Measurements from ENCODE around the gene ADTRP. TPM values are rescaled to one million over a fixed set of nuclear protein-coding genes. Genes with fewer than 3 reads are reported as not detected.

ADTRP gene
- total and polyA plus RNA-seq, 2 donors (not counting 1 experiment from before 2014, with no cell fraction given): 0.18 to 1.2 TPM

- H3K27me3 Mint-ChIP-seq: peaks cover 3% of the 10 kb centered on the region
- DNase-seq (no peak), ATAC-seq (ENCODE audit: low read depth) (no peak)
- no peak overlapping the region for H3K4me3 ChIP-seq (ENCODE audit: control extremely low read depth in 1 of 5, extremely low read depth in 1 of 5, insufficient read depth in 1 of 5, low read depth in 2 of 5, low read length in 4 of 5)
- H3K4me2 ChIP-seq (replicated peaks; ENCODE audit: low read depth, low read length, poor library complexity, severe bottlenecking): no peak overlapping the region
- no peaks in the 10 kb centered on the region for H4K20me1 ChIP-seq (ENCODE audit: control insufficient read depth, insufficient read depth, low read length, poor library complexity, severe bottlenecking)
- POLR2A ChIA-PET: no interaction called here
- TF ChIP-seq EZH2 (IDR thresholded peaks at IDR 0.05; ENCODE audit: borderline replicate concordance, insufficient read depth, low read depth, low read length, poor library complexity, severe bottlenecking) (no peak), CTCF (IDR thresholded peaks at IDR 0.05) (no peak)
- H3K9me3 ChIP-seq (ENCODE audit: control extremely low read depth in 1 of 3, control insufficient read depth in 2 of 3, insufficient read depth in 1 of 3, low read length in 2 of 3): no peaks in the 10 kb centered on the region
- no peaks in the 10 kb centered on the region for H3K36me3 ChIP-seq (replicated peaks in 1 of 2; ENCODE audit: control extremely low read depth in 1 of 2, control insufficient read depth in 1 of 2, extremely low read depth in 1 of 2, insufficient read depth in 2 of 2, low read length in 1 of 2)
- no peak overlapping the region for H3K27ac ChIP-seq (ENCODE audit: low read length in 2 of 2)
- H3K9ac ChIP-seq (ENCODE audit: low read length): no peak overlapping the region
- no peak overlapping the region for H3K27ac Mint-ChIP-seq
- H3K4me1 Mint-ChIP-seq: no peaks in the 10 kb centered on the region
- no peaks in the 10 kb centered on the region for H3K9me3 Mint-ChIP-seq (ENCODE audit: insufficient read depth)
- WGBS (ENCODE audit: insufficient coverage): no CpG with 5 or more reads among the region's 4 CpGs
- intact Hi-C loops (cut with micrococcal nuclease): no loop called here
- H2AFZ ChIP-seq (ENCODE audit: insufficient read depth, low read depth, low read length, poor library complexity, severe bottlenecking): no peak overlapping the region
- no peaks in the 10 kb centered on the region for H3K27me3 ChIP-seq (replicated peaks in 1 of 4; ENCODE audit: control extremely low read depth in 1 of 4, control insufficient read depth in 3 of 4, insufficient read depth in 4 of 4, low read length in 3 of 4)
- CTCF ChIA-PET: interaction anchor here (1.3 to 2.1 kb wide), 2 partner anchors 11 to 418 kb away, joined by 3 to 8 read pairs; no protein-coding TSS in a partner anchor
- H3K4me1 ChIP-seq (ENCODE audit: control insufficient read depth in 2 of 2, insufficient read depth in 2 of 2, low read length in 2 of 2): no peaks in the 10 kb centered on the region
- no peak overlapping the region for H3K4me3 Mint-ChIP-seq
- no peaks in the 10 kb centered on the region for H3K79me2 ChIP-seq (ENCODE audit: control insufficient read depth, insufficient read depth, low read length)
These were observed 36.2 kb upstream of the ADTRP start for GRCh38 chr6:11814819-11815218.

- DNase-seq (no peak), ATAC-seq (ENCODE audit: low read depth) (no peak)
- no peaks in the 10 kb centered on the region for H3K9me3 ChIP-seq (ENCODE audit: control extremely low read depth in 1 of 3, control insufficient read depth in 2 of 3, insufficient read depth in 1 of 3, low read length in 2 of 3)
- no peaks in the 10 kb centered on the region for H3K36me3 ChIP-seq (replicated peaks in 1 of 2; ENCODE audit: control extremely low read depth in 1 of 2, control insufficient read depth in 1 of 2, extremely low read depth in 1 of 2, insufficient read depth in 2 of 2, low read length in 1 of 2)
- Mint-ChIP-seq H3K9me3 (ENCODE audit: insufficient read depth) (no peaks in the 10 kb centered on the region), H3K4me3 (no peak overlapping the region), H3K27me3 (peaks cover 3% of the 10 kb centered on the region), H3K4me1 (no peaks in the 10 kb centered on the region), H3K27ac (no peak overlapping the region)
- no peak overlapping the region for H3K9ac ChIP-seq (ENCODE audit: low read length)
- POLR2A ChIA-PET: no interaction called here
- H4K20me1 ChIP-seq (ENCODE audit: control insufficient read depth, insufficient read depth, low read length, poor library complexity, severe bottlenecking): no peaks in the 10 kb centered on the region
- CTCF ChIA-PET: interaction anchor here (0.6 to 2.1 kb wide), 4 partner anchors 11 to 883 kb away, joined by 3 to 8 read pairs (median 3); no protein-coding TSS in a partner anchor
- no peak for TF ChIP-seq CTCF (IDR thresholded peaks at IDR 0.05)
- no peak for TF ChIP-seq EZH2 (IDR thresholded peaks at IDR 0.05; ENCODE audit: borderline replicate concordance, insufficient read depth, low read depth, low read length, poor library complexity, severe bottlenecking)
- 100% methylated on average over 2 of the region's 2 CpGs for WGBS (ENCODE audit: insufficient coverage)
- no peaks in the 10 kb centered on the region for H3K4me1 ChIP-seq (ENCODE audit: control insufficient read depth in 2 of 2, insufficient read depth in 2 of 2, low read length in 2 of 2)
- H3K27me3 ChIP-seq (replicated peaks in 1 of 4; ENCODE audit: control extremely low read depth in 1 of 4, control insufficient read depth in 3 of 4, insufficient read depth in 4 of 4, low read length in 3 of 4): no peaks in the 10 kb centered on the region
- no peak overlapping the region for H3K4me2 ChIP-seq (replicated peaks; ENCODE audit: low read depth, low read length, poor library complexity, severe bottlenecking)
- H3K79me2 ChIP-seq (ENCODE audit: control insufficient read depth, insufficient read depth, low read length): no peaks in the 10 kb centered on the region
- H2AFZ ChIP-seq (ENCODE audit: insufficient read depth, low read depth, low read length, poor library complexity, severe bottlenecking): no peak overlapping the region
- H3K4me3 ChIP-seq (ENCODE audit: control extremely low read depth in 1 of 5, extremely low read depth in 1 of 5, insufficient read depth in 1 of 5, low read depth in 2 of 5, low read length in 4 of 5): no peak overlapping the region
- H3K27ac ChIP-seq (ENCODE audit: low read length in 2 of 2): no peak overlapping the region
- intact Hi-C loops (cut with micrococcal nuclease): no loop called here
These were observed 35.5 kb upstream of the ADTRP start for GRCh38 chr6:11814106-11814505.

Data from B cell (primary cell).